ENCODE measurements around the gene SEPTIN11.

- TF ChIP-seq CTCF (IDR thresholded peaks at IDR 0.05) (no peak), ZFX (IDR thresholded peaks at IDR 0.05; ENCODE audit: borderline replicate concordance) (no peak)
These were observed 32.1 kb downstream of the SEPTIN11 start for GRCh38 chr4:76981644-76982043.
